Mucosa of stomach (tissue), 1 donor: ENCODE results near the gene EFHD1.
"Not testable (repeated sequence)": the region's sequence is repeated elsewhere in the genome, so short reads cannot be mapped to it uniquely, and the experiment has no call there.

Experiments used
- H3K27me3 ChIP-seq: one replicate; pipeline ENCODE4 v1.7.0; 2013; ENCODE audit warnings: mild to moderate bottlenecking, low read length; ENCODE audit not compliant: control insufficient read depth, insufficient read depth
- H3K36me3 ChIP-seq: one replicate; pipeline ENCODE4 v1.7.0; 2013; ENCODE audit warnings: low read length; ENCODE audit not compliant: control insufficient read depth, insufficient read depth
- H3K4me1 ChIP-seq: one replicate; pipeline ENCODE4 v1.7.0; 2013; ENCODE audit warnings: mild to moderate bottlenecking, low read length; ENCODE audit not compliant: control insufficient read depth, insufficient read depth
- H3K4me3 ChIP-seq: one replicate; pipeline ENCODE4 v1.7.0; 2013; ENCODE audit warnings: low read length
- H3K9ac ChIP-seq: one replicate; pipeline ENCODE4 v1.7.0; 2013; ENCODE audit warnings: mild to moderate bottlenecking, low read length, moderate library complexity
- H3K9me3 ChIP-seq: one replicate; pipeline ENCODE4 v1.7.0; 2013; ENCODE audit warnings: mild to moderate bottlenecking, low read length, moderate library complexity; ENCODE audit not compliant: control insufficient read depth
- donor health status: Pancreatic carcinoma.

EFHD1 gene

GRCh38 chr2:232623768-232624765, 9.3 kb upstream of the EFHD1 start:
- no peaks in the 10 kb centered on the region for H3K36me3 ChIP-seq

GRCh38 chr2:232626584-232626983, 6.8 kb upstream of the EFHD1 start:
- H3K9me3 ChIP-seq: no peaks in the 10 kb centered on the region

More at GRCh38 chr2:232623768-232624765, 9.3 kb upstream of the EFHD1 start:
- no peak overlapping the region for H3K4me3 ChIP-seq
- H3K9ac ChIP-seq: no peak overlapping the region
- no peaks in the 10 kb centered on the region for H3K9me3 ChIP-seq
- peaks cover 15% of the 10 kb centered on the region for H3K27me3 ChIP-seq
- H3K4me1 ChIP-seq: no peaks in the 10 kb centered on the region

GRCh38 chr2:232628466-232629128, 4.8 kb upstream of the EFHD1 start:
- peaks cover 8% of the 10 kb centered on the region for H3K4me1 ChIP-seq
- peaks cover 33% of the 10 kb centered on the region for H3K27me3 ChIP-seq
- no peaks in the 10 kb centered on the region for H3K9me3 ChIP-seq
- H3K36me3 ChIP-seq: no peaks in the 10 kb centered on the region
- H3K9ac ChIP-seq: no peak overlapping the region
- no peak overlapping the region for H3K4me3 ChIP-seq

More at GRCh38 chr2:232626584-232626983, 6.8 kb upstream of the EFHD1 start:
- Histone ChIP-seq H3K4me1 (no peaks in the 10 kb centered on the region), H3K4me3 (no peak overlapping the region), H3K9ac (no peak overlapping the region), H3K27me3 (peaks cover 17% of the 10 kb centered on the region), H3K36me3 (no peaks in the 10 kb centered on the region)

- Histone ChIP-seq H3K4me1 (peaks cover 8% of the 10 kb centered on the region), H3K36me3 (no peaks in the 10 kb centered on the region), H3K27me3 (peaks cover 37% of the 10 kb centered on the region), H3K9me3 (no peaks in the 10 kb centered on the region), H3K4me3 (no peak overlapping the region), H3K9ac (no peak overlapping the region)
These were observed 4.3 kb upstream of the EFHD1 start for GRCh38 chr2:232629129-232629475.

GRCh38 chr2:232632229-232632903, 1.0 kb upstream of the EFHD1 start:
- H3K4me1 ChIP-seq: peaks cover 8% of the 10 kb centered on the region
- H3K27me3 ChIP-seq: peaks cover 46% of the 10 kb centered on the region
- peak overlapping the region; percentile 28 for H3K4me3 ChIP-seq
- peak overlapping the region; percentile 7 for H3K9ac ChIP-seq
- H3K36me3 ChIP-seq: no peaks in the 10 kb centered on the region
- no peaks in the 10 kb centered on the region for H3K9me3 ChIP-seq

GRCh38 chr2:232632904-232633412, 446 bp upstream of the EFHD1 start:
- Histone ChIP-seq H3K36me3 (no peaks in the 10 kb centered on the region), H3K4me3 (peak overlapping the region; percentile 28), H3K4me1 (peaks cover 8% of the 10 kb centered on the region), H3K27me3 (peaks cover 46% of the 10 kb centered on the region), H3K9ac (peak overlapping the region; percentile 7), H3K9me3 (no peaks in the 10 kb centered on the region)

- Histone ChIP-seq H3K9ac (no peak overlapping the region), H3K36me3 (no peaks in the 10 kb centered on the region), H3K27me3 (peaks cover 40% of the 10 kb centered on the region), H3K4me1 (peaks cover 8% of the 10 kb centered on the region), H3K9me3 (no peaks in the 10 kb centered on the region), H3K4me3 (no peak overlapping the region)
These were observed 1.1 kb downstream of the EFHD1 start for GRCh38 chr2:232634206-232635150.

- H3K4me3 ChIP-seq, H3K36me3 ChIP-seq, H3K4me1 ChIP-seq, H3K9me3 ChIP-seq, H3K9ac ChIP-seq: not testable (repeated sequence)
- peaks cover 40% of the 10 kb centered on the region for H3K27me3 ChIP-seq
These were observed 2.0 kb downstream of the EFHD1 start for GRCh38 chr2:232635376-232635775.

- Histone ChIP-seq H3K27me3 (peaks cover 40% of the 10 kb centered on the region), H3K36me3 (no peaks in the 10 kb centered on the region), H3K9ac (no peak overlapping the region), H3K9me3 (no peaks in the 10 kb centered on the region), H3K4me3 (no peak overlapping the region), H3K4me1 (peaks cover 8% of the 10 kb centered on the region)
These were observed 2.4 kb downstream of the EFHD1 start for GRCh38 chr2:232635820-232636219.

- Histone ChIP-seq H3K4me3 (no peak overlapping the region), H3K4me1 (peaks cover 8% of the 10 kb centered on the region), H3K9ac (no peak overlapping the region), H3K27me3 (peaks cover 37% of the 10 kb centered on the region), H3K36me3 (no peaks in the 10 kb centered on the region), H3K9me3 (no peaks in the 10 kb centered on the region)
These were observed 3.5 kb downstream of the EFHD1 start for GRCh38 chr2:232636788-232637420.
